Bronchial epithelial cell (primary cell): ENCODE data around the gene CHKB. TPM values are rescaled to one million over a fixed set of nuclear protein-coding genes. Genes with fewer than 3 reads are reported as not detected.

Source experiments
- DNase-seq: peaks from one replicate; pipeline ENCODE4 v3.0.0-alpha.2; 2010; ENCODE audit warnings: low read depth
- FAIRE-seq: peaks from 2 replicates; lab custom pipeline; 2011; peaks lifted over from hg19 to GRCh38; lab: Jason Lieb, UNC
- H3K27me3 ChIP-seq: 2 replicates; pipeline ENCODE4 v1.5.1; 2011; ENCODE audit warnings: low read length; ENCODE audit not compliant: control insufficient read depth, insufficient read depth
- H3K36me3 ChIP-seq: 2 replicates; pipeline ENCODE4 v1.5.1; 2011; ENCODE audit warnings: low read length; ENCODE audit not compliant: control insufficient read depth, insufficient read depth
- H3K4me3 ChIP-seq: 2 replicates; pipeline ENCODE4 v1.5.1; 2011; ENCODE audit warnings: mild to moderate bottlenecking, low read depth, low read length, control low read depth
- total RNA-seq: library from RNA; depleted of rRNA; stranded (reverse); fragments of >200 nt; gene quantifications from 2 replicates; pipeline ENCODE4 v1.2.1, GENCODE V29; 2014
- TF ChIP-seq, protein P1 (sequence below): IDR thresholded peaks from 2 replicates; pipeline ENCODE4 v1.5.1; 2011; ENCODE audit warnings: mild to moderate bottlenecking, moderate library complexity, low read length, control low read depth, inconsistent platforms; ENCODE audit not compliant: insufficient read depth, severe bottlenecking

CHKB gene
- total RNA-seq, 1 donor from 2014 or later = 27.6 TPM

DNA sequence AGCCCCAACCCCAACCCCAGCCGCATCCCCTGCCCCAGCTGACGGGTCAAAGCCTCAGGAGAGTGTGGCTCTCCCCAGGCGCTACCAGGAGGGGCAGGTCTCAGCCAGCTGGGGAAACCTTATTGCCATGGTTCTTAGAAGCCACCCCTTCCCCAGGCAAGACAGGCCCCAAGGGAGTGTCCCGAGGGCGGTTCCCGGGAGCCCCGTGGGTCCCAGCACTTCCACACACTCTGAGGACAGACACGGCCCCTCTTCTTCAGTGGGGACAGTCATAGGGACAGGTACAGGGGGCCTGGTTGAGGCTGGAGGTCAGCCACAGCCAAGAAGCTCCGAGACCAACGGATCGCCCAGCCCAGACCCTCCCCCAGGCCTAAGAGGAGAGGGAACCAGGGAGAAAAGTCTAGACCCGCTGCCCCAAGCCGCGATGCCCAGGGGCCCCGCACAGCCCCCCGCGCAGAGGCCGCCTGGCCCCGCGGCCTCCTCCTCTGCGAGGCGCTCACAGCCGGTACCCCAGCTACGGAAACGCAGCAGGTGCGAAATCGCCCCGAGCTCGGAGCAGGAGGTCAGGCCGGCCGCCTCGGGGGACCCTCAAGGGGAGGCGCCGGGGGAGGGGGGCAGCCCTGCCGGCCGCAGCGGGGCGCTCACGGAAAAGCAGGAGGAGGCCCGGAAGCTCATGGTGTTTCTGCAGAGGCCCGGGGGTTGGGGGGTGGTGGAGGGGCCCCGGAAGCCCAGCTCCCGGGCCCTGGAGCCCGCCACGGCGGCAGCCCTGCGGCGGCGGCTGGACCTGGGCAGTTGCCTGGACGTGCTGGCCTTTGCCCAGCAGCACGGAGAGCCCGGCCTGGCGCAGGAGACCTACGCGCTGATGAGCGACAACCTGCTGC is 34.4 kb downstream of the CHKB start:
- no peak for FAIRE-seq
- Histone ChIP-seq H3K4me3 (no peak overlapping the region), H3K36me3 (no peaks in the 10 kb centered on the region), H3K27me3 (peaks cover 3% of the 10 kb centered on the region)
- DNase-seq = no peak
- TF ChIP-seq, protein P1, sequence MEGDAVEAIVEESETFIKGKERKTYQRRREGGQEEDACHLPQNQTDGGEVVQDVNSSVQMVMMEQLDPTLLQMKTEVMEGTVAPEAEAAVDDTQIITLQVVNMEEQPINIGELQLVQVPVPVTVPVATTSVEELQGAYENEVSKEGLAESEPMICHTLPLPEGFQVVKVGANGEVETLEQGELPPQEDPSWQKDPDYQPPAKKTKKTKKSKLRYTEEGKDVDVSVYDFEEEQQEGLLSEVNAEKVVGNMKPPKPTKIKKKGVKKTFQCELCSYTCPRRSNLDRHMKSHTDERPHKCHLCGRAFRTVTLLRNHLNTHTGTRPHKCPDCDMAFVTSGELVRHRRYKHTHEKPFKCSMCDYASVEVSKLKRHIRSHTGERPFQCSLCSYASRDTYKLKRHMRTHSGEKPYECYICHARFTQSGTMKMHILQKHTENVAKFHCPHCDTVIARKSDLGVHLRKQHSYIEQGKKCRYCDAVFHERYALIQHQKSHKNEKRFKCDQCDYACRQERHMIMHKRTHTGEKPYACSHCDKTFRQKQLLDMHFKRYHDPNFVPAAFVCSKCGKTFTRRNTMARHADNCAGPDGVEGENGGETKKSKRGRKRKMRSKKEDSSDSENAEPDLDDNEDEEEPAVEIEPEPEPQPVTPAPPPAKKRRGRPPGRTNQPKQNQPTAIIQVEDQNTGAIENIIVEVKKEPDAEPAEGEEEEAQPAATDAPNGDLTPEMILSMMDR = no peak

DNA sequence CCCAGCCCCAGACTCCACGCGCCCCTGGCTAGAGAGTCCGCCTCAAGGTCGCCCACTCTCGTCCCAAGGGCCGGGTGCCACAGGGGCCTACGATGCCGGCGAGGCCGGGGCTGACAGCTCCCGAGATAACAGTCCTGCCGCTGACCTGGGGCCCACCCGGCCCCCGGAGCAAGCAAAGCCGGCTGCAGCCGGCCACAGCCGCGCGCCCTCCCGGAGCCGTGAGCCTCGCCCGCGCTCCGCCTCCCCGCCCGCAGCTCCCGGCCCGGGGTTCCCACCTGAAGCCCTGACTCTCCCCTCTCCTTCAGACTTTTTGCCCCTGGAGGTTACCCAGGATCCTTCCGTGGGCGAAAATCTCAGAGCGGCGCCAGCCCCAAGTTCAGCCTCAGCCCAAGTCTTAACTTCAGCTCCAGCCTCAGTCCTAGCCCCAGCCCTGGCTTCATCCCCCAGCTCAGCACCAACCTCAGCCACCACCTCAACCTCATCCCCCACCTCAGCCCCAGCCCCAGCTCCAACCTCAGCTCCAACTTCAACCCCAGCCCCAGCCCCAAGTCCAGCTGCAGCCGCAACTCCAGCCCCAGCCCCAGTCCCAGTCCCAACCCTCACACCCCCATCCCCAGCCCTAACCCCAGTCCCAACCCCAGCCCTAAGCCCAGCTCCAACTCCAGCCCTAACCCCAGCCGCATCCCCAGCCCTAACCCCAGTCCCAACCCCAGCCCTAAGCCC is 35.2 kb downstream of the CHKB start:
- DNase-seq (no peak), FAIRE-seq (no peak)
- Histone ChIP-seq H3K4me3 (no peak overlapping the region), H3K27me3 (peaks cover 3% of the 10 kb centered on the region), H3K36me3 (no peaks in the 10 kb centered on the region)
- TF ChIP-seq, protein P1 = no peak

DNA sequence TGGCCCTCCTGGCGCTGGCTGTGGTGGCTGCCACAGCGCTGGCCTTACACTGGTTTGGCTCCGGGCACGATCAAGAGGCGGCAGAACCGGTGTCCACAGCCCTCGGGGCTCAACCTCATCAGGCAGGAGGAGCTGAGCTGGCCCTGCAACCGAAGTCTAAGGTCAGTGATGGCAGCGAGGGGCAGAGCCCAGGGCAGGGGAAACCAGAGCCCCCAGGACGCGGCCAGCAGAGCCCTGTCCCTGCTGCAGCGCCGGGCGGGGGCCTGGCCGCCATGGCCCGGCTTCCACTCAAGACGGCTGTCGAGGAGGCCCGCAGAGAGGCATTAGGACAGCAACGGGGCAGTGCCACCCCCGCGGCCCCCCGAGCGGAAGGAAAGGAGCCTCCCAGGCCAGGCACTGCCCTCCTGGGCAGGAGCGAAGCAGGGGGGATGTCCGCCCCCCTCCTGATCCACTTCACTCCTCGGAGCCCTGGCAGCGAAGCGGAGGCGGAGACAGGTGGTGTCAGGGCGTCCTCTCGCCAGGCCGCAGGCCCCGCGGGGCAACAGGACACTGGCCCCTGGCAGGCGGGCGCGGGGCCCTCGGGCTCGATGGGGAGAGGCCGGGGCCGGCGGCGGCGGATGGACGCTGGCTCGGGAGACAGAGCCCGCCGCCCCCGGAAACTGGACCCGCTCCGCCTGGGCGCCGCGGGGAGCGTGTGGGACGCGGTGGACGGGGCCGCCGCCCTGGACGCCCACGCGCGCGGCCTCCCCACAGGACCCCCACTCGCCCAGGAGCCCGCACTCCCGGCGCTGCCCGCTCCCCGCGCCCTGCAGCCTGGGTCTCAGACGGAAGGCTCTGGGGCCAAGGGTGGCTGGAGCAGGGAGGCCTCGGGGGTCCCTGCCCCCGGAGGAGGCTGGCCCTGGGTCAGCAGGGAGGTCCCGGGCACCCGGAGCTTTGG is 36.1 kb downstream of the CHKB start:
- H3K4me3 ChIP-seq = no peak overlapping the region
- H3K36me3 ChIP-seq = no peaks in the 10 kb centered on the region
- no peak for DNase-seq
- TF ChIP-seq, protein P1 = no peak
- peaks cover 3% of the 10 kb centered on the region for H3K27me3 ChIP-seq
- no peak for FAIRE-seq

DNA sequence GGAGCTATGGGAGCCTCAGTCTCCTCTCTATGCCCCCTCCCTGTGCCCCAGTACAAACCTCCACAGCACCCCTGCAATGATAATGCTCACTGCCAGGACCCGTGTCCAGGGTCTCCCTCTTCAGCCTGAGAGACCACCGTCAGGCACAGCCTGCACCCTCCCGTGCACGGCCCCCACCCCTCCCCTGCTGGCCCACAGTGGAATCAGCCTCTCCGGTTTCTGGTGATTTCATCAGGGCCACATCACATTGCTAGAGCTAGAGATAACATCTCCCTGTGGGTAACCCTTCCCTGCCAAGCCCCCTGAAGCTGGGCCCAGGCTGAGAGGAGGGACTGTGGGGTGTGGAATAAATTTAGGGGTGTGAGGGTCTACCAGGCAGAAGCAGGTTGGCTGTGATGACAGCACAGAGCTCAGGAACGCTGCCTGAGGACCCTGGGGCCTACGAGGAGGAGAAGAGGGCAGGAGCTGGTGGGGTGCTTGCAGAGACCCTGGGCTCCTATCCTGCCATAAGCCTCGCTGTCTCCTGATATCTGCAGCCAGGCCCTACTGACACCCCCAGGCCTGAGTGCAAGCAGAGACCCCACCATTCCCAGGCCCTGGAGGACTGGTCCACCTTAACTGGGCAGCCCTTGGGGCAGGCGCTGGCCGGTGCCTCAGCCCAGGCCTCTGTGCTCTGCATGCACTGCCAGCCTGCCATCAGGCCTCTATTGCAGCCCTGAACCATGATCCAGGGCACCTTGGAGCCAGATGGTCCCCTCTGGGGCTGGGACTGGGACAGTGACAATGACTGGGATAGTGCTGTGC is 36.9 kb downstream of the CHKB start, which contains the start of gene KLHDC7B:
Gene KLHDC7B, plus strand, starts transcription at position 378 of the 804 bp plus-strand sequence. Its CDS starts 345 bp downstream, at position 723.
- peaks cover 3% of the 10 kb centered on the region for H3K27me3 ChIP-seq
- H3K4me3 ChIP-seq = no peak within 1 kb of the TSS
- no peak for DNase-seq
- TF ChIP-seq, protein P1 = peak; percentile 42
- no peaks in the 10 kb centered on the region for H3K36me3 ChIP-seq
- FAIRE-seq = no peak
